Caco-2 (cell line): ENCODE measurements around the gene KBTBD8. TPM values are rescaled to one million over a fixed set of nuclear protein-coding genes. Genes with fewer than 3 reads are reported as not detected.

Experiments
- BruUV-seq: library from RNA; stranded (reverse); fragments of 400-500 nt; replicated peaks from 2 replicates; lab custom pipeline; 2021; lab: Mats Ljungman, UMichigan
- CTCF ChIA-PET: fragments of 300-600 bp; sonication (Branson Sonifier 250); formaldehyde crosslinking; loops from one replicate; lab custom pipeline; 2022; ENCODE audit warnings: antibody characterized with exemption; lab: Charles Lee
- POLR2A ChIA-PET: fragments of 300-600 bp; sonication (Branson Sonifier 250); formaldehyde crosslinking; loops from one replicate; lab custom pipeline; 2022; ENCODE audit warnings: antibody characterized with exemption; lab: Charles Lee
- DNase-seq, 2 experiments: peaks; one replicate each; pipeline versions ENCODE4 v3.0.0 to v3.0.0-alpha.2; 2020 to 2022
- H3K27me3 ChIP-seq: replicated peaks from 2 replicates; pipeline ENCODE4 v1.6.0; 2011; ENCODE audit warnings: low read length; ENCODE audit not compliant: control insufficient read depth, insufficient read depth
- H3K36me3 ChIP-seq: 2 replicates; pipeline ENCODE4 v1.5.1; 2011; ENCODE audit warnings: low read length; ENCODE audit not compliant: control insufficient read depth, insufficient read depth
- H3K4me1 ChIP-seq: fragments of 250-450 bp; sonication (Bioruptor Pico); 2 replicates; pipeline ENCODE4 v1.5.1; 2020; ENCODE audit warnings: mild to moderate bottlenecking
- H3K4me3 ChIP-seq: 2 replicates; pipeline ENCODE4 v1.5.1; 2011; ENCODE audit warnings: low read depth, mild to moderate bottlenecking, control low read depth, low read length
- H3K9me3 ChIP-seq: fragments of 250-450 bp; sonication (Bioruptor Pico); 2 replicates; pipeline ENCODE4 v1.5.1; 2020; ENCODE audit warnings: mild to moderate bottlenecking, moderate library complexity
- H3K27ac Mint-ChIP-seq: one replicate; pipeline ENCODE4 v1.8.0; 2022; ENCODE audit warnings: mixed read lengths; ENCODE audit not compliant: unreplicated experiment
- H3K27me3 Mint-ChIP-seq: one replicate; pipeline ENCODE4 v1.8.0; 2022; ENCODE audit warnings: mixed read lengths; ENCODE audit not compliant: insufficient read depth, unreplicated experiment
- H3K36me3 Mint-ChIP-seq: one replicate; pipeline ENCODE4 v1.8.0; 2022; ENCODE audit warnings: mild to moderate bottlenecking, mixed read lengths; ENCODE audit not compliant: insufficient read depth, unreplicated experiment
- H3K4me1 Mint-ChIP-seq: one replicate; pipeline ENCODE4 v1.8.0; 2022; ENCODE audit warnings: low read depth, mixed read lengths; ENCODE audit not compliant: unreplicated experiment
- H3K4me3 Mint-ChIP-seq: one replicate; pipeline ENCODE4 v1.8.0; 2022; ENCODE audit warnings: mild to moderate bottlenecking, moderate library complexity, mixed read lengths; ENCODE audit not compliant: unreplicated experiment
- H3K9me3 Mint-ChIP-seq: one replicate; pipeline ENCODE4 v1.8.0; 2022; ENCODE audit warnings: mixed read lengths; ENCODE audit not compliant: unreplicated experiment
- intact Hi-C: fragments of 100-400 bp; cut with micrococcal nuclease; formaldehyde crosslinking; loops from one replicate; pipeline ENCODE4 v1.10.0; 2022; ENCODE audit not compliant: unreplicated experiment
- total RNA-seq: library from RNA; stranded (reverse); gene quantifications from 2 replicates; pipeline ENCODE4 v1.2.3, GENCODE V29; 2022
- TF ChIP-seq, protein P1 (sequence below), 2 experiments: fragments of 200-600 bp in 1 of 2; IDR thresholded peaks; 1 replicate in 1 of 2; 2 replicates in 1 of 2; pipeline versions ENCODE4 v1.5.1 to v1.8.0; 2011 to 2022; ENCODE audit warnings: antibody characterized with exemption in 1 of 2, control low read depth in 1 of 2, inconsistent platforms in 1 of 2, low read depth in 1 of 2, low read length in 1 of 2, mild to moderate bottlenecking in 1 of 2, moderate library complexity in 1 of 2; ENCODE audit not compliant: insufficient read depth in 1 of 2, severe bottlenecking in 1 of 2, unreplicated experiment in 1 of 2

The KBTBD8 gene
- total RNA-seq, 1 experiment from 2014 or later: 6.8 TPM

DNA sequence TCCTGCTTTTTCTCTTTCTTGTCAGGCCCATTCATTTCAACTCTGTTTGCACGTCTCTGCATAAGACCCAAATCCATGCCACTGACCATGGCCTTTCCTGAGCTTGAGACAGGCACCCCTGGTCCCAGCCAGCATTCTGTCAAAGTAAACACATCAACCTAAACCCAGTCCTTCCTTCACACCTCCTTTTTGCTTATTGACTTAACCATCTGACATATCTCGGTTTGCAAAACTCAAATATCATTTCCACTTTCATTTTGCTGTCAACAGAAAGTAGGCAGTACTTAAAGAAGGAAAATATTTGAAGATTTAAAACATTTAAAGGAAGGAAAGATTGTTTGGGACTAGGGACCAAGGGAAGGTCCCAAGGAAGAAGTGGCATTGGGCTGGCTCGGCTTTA lies 48.2 kb upstream of the KBTBD8 start:
- no peaks in the 10 kb centered on the region for H3K36me3 Mint-ChIP-seq
- no peak overlapping the region for H3K4me3 ChIP-seq
- H3K27ac Mint-ChIP-seq: no peak overlapping the region
- H3K27me3 ChIP-seq: no peaks in the 10 kb centered on the region
- H3K4me3 Mint-ChIP-seq: no peak overlapping the region
- TF ChIP-seq, protein P1, sequence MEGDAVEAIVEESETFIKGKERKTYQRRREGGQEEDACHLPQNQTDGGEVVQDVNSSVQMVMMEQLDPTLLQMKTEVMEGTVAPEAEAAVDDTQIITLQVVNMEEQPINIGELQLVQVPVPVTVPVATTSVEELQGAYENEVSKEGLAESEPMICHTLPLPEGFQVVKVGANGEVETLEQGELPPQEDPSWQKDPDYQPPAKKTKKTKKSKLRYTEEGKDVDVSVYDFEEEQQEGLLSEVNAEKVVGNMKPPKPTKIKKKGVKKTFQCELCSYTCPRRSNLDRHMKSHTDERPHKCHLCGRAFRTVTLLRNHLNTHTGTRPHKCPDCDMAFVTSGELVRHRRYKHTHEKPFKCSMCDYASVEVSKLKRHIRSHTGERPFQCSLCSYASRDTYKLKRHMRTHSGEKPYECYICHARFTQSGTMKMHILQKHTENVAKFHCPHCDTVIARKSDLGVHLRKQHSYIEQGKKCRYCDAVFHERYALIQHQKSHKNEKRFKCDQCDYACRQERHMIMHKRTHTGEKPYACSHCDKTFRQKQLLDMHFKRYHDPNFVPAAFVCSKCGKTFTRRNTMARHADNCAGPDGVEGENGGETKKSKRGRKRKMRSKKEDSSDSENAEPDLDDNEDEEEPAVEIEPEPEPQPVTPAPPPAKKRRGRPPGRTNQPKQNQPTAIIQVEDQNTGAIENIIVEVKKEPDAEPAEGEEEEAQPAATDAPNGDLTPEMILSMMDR (IDR thresholded peaks at IDR 0.05; ENCODE audit: insufficient read depth in 1 of 2, low read depth in 1 of 2, low read length in 1 of 2, severe bottlenecking in 1 of 2, unreplicated experiment in 1 of 2): no peak
- no peak for DNase-seq
- ChIA-PET POLR2A (no interaction called here), CTCF (no interaction called here)
- no peaks in the 10 kb centered on the region for H3K36me3 ChIP-seq
- intact Hi-C loops: no loop called here
- no TSS peak for BruUV-seq
- H3K27me3 Mint-ChIP-seq: peaks cover 4% of the 10 kb centered on the region
- 0 out of 2 replicates have a peak, but pooled peaks cover 3% of the 10 kb centered on the region for H3K4me1 ChIP-seq
- no peaks in the 10 kb centered on the region for H3K9me3 Mint-ChIP-seq
- no peaks in the 10 kb centered on the region for H3K9me3 ChIP-seq
- no peaks in the 10 kb centered on the region for H3K4me1 Mint-ChIP-seq

DNA sequence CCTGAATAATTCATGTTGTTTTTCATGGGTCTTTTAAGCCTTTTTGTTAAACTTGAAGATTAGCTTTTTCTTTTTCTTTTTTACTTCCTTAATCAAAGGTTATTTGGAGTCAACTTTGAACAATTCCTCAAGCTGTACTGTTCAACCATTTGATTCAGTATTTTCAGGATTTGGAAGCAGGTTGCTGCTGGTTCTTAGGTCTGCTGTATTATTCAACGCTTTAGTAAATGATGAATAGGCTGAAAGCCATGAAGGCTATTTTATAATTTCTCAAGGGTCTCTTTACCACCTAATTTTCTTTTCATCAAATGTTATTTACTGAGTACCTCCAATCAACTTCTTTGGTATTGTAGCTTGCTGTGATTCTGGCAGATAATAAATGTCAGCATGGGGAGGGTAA lies 45.8 kb upstream of the KBTBD8 start:
- Histone ChIP-seq H3K4me3 (no peak overlapping the region), H3K27me3 (no peaks in the 10 kb centered on the region), H3K36me3 (no peaks in the 10 kb centered on the region), H3K4me1 (0 out of 2 replicates have a peak, but pooled peaks cover 3% of the 10 kb centered on the region), H3K9me3 (no peaks in the 10 kb centered on the region)
- intact Hi-C loops: no loop called here
- peaks cover 11% of the 10 kb centered on the region for H3K27me3 Mint-ChIP-seq
- no peak overlapping the region for H3K27ac Mint-ChIP-seq
- H3K36me3 Mint-ChIP-seq: no peaks in the 10 kb centered on the region
- no peak overlapping the region for H3K4me3 Mint-ChIP-seq
- no TSS peak for BruUV-seq
- no peak for DNase-seq
- peaks cover 3% of the 10 kb centered on the region for H3K4me1 Mint-ChIP-seq
- TF ChIP-seq, protein P1 (IDR thresholded peaks at IDR 0.05; ENCODE audit: insufficient read depth in 1 of 2, low read depth in 1 of 2, low read length in 1 of 2, severe bottlenecking in 1 of 2, unreplicated experiment in 1 of 2): no peak
- H3K9me3 Mint-ChIP-seq: no peaks in the 10 kb centered on the region
- ChIA-PET POLR2A (no interaction called here), CTCF (no interaction called here)

DNA sequence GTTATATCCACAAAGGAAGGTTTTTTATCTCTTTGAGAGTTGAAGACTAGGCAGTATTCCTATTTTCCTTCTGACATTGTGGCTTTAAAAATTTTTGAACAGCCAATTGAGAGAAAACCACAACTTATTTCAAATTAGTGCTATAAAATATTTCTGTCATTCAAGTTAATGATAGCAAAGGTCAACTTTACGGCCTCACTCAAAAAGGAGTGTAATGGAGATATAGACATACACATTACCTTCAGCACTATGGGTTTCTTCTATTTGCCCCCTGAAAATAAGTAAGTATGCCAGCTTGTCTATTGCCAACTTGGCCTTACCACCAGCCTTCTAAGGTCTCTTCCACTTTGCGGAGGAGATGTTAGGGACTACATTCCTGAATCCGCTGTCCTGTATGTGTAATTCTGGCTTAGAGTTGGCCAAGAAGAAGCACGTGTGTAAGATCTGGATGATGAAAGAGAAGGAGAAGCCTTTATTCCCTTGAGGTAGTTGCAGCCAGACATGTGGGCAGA lies 44.1 kb upstream of the KBTBD8 start:
- Histone ChIP-seq H3K9me3 (no peaks in the 10 kb centered on the region), H3K36me3 (no peaks in the 10 kb centered on the region), H3K27me3 (no peaks in the 10 kb centered on the region), H3K4me1 (0 out of 2 replicates have a peak, but pooled peaks cover under 1% of the 10 kb centered on the region), H3K4me3 (no peak overlapping the region)
- no peak for DNase-seq
- BruUV-seq: no TSS peak
- no peak overlapping the region for H3K4me3 Mint-ChIP-seq
- no peaks in the 10 kb centered on the region for H3K9me3 Mint-ChIP-seq
- intact Hi-C loops: no loop called here
- TF ChIP-seq, protein P1 (IDR thresholded peaks at IDR 0.05; ENCODE audit: insufficient read depth in 1 of 2, low read depth in 1 of 2, low read length in 1 of 2, severe bottlenecking in 1 of 2, unreplicated experiment in 1 of 2): no peak
- POLR2A ChIA-PET: no interaction called here
- H3K27me3 Mint-ChIP-seq: peaks cover 13% of the 10 kb centered on the region
- CTCF ChIA-PET: interaction anchor here (1.5 kb wide), 1 partner anchor 16 kb away, joined by 4 read pairs; no protein-coding TSS in a partner anchor
- H3K27ac Mint-ChIP-seq: no peak overlapping the region
- no peaks in the 10 kb centered on the region for H3K36me3 Mint-ChIP-seq
- peaks cover 6% of the 10 kb centered on the region for H3K4me1 Mint-ChIP-seq
